HepG2 (cell line): ENCODE measurements around the gene EIF1. TPM values are rescaled to one million over a fixed set of nuclear protein-coding genes. Genes with fewer than 3 reads are reported as not detected.
A peak's percentile ranks its signal among the peaks of the same experiment; 100 is the strongest.

Experiments
- ARNT2 ChIP-seq: sonication (generic); formaldehyde crosslinking; IDR thresholded peaks from 2 replicates; pipeline ENCODE4 v1.8.0; 2022; ENCODE audit warnings: mild to moderate bottlenecking, low read depth, missing genetic modification reagents, moderate library complexity
- DMAP1 ChIP-seq: IDR thresholded peaks from 2 replicates; pipeline ENCODE4 v1.6.1; 2016
- LCORL ChIP-seq, 2 experiments: fragments of 450-650 bp in 1 of 2; sonication (generic) in 1 of 2; formaldehyde crosslinking in 1 of 2; IDR thresholded peaks; 2 replicates each; pipeline versions ENCODE4 v1.5.0 to v1.6.1; 2017 to 2020; ENCODE audit warnings: antibody characterized with exemption in 1 of 2, missing genetic modification reagents in 1 of 2
- MAFK ChIP-seq, 2 experiments: IDR thresholded peaks in 1 of 2; conservative IDR thresholded peaks in 1 of 2; 2 replicates each; pipeline ENCODE4 v1.6.1; 2011; ENCODE audit warnings: improper control_type of control experiment in 2 of 2, low read length in 2 of 2
- NCOA1 ChIP-seq: sonication (generic); formaldehyde crosslinking; IDR thresholded peaks from 2 replicates; pipeline ENCODE4 v1.9.0; 2021; ENCODE audit warnings: missing genetic modification reagents
- NFE2L2 ChIP-seq: fragments of 150-350 bp; IDR thresholded peaks from 2 replicates; pipeline ENCODE4 v1.6.1; 2014; ENCODE audit warnings: low read length
- YY1 ChIP-seq: IDR thresholded peaks from 2 replicates; pipeline ENCODE4 v1.6.1; 2011; ENCODE audit warnings: low read length, low read depth, moderate library complexity, mild to moderate bottlenecking; ENCODE audit not compliant: insufficient read depth, insufficient replicate concordance
- ZBTB39 ChIP-seq: sonication (generic); formaldehyde crosslinking; IDR thresholded peaks from 2 replicates; pipeline ENCODE4 v1.5.0; 2020; ENCODE audit warnings: missing genetic modification reagents
- ZKSCAN8 ChIP-seq: IDR thresholded peaks from 2 replicates; pipeline ENCODE4 v1.6.1; 2016; ENCODE audit warnings: borderline replicate concordance, missing genetic modification reagents, missing compliant biosample characterization
- ZNF513 ChIP-seq: sonication (generic); formaldehyde crosslinking; conservative IDR thresholded peaks from 2 replicates; pipeline ENCODE4 v1.5.0; 2020; ENCODE audit warnings: missing genetic modification reagents
- ZNF670 ChIP-seq: sonication (generic); formaldehyde crosslinking; IDR thresholded peaks from 2 replicates; pipeline ENCODE4 v1.8.0; 2022; ENCODE audit warnings: mild to moderate bottlenecking, missing genetic modification reagents, borderline replicate concordance
- ZNF788 ChIP-seq: sonication (generic); formaldehyde crosslinking; IDR thresholded peaks from 2 replicates; pipeline ENCODE4 v1.5.0; 2020; ENCODE audit warnings: mild to moderate bottlenecking, missing genetic modification reagents, borderline replicate concordance
- ZSCAN22 ChIP-seq: sonication (generic); formaldehyde crosslinking; IDR thresholded peaks from 2 replicates; pipeline ENCODE4 v1.4.0; 2020; ENCODE audit warnings: mild to moderate bottlenecking, missing genetic modification reagents
- ZSCAN5A ChIP-seq: sonication (generic); formaldehyde crosslinking; IDR thresholded peaks from 2 replicates; pipeline ENCODE4 v1.8.0; 2022; ENCODE audit warnings: mild to moderate bottlenecking, missing genetic modification reagents, borderline replicate concordance
- polyA plus RNA-seq, 8 experiments: library from polyadenylated mRNA; depleted of rRNA in 3 of 8; stranded (reverse) in 7 of 8; unstranded in 1 of 8; fragments of >200 nt; fragmentation: Illumina TruSeq in 4 of 8; extraction: Trizol in 4 of 8; gene quantifications; 2 replicates each; pipeline versions ENCODE4 v1.2.1 to v1.2.3, GENCODE V29; 2011 to 2016; ENCODE audit warnings: low read depth in 4 of 8, missing spikeins in 1 of 8, mixed read lengths in 1 of 8; ENCODE audit not compliant: insufficient read depth in 1 of 8
- total RNA-seq, 5 experiments: library from RNA; depleted of rRNA; stranded (reverse); fragments of >200 nt; fragmentation: Illumina TruSeq; extraction: Trizol; gene quantifications; 2 replicates each; pipeline ENCODE4 v1.2.3, GENCODE V29; 2016; ENCODE audit warnings: low read depth in 1 of 5
- TF ChIP-seq, protein P1 (sequence below): sonication (generic); formaldehyde crosslinking; IDR thresholded peaks from 2 replicates; pipeline ENCODE4 v1.8.1; 2023; ENCODE audit warnings: mild to moderate bottlenecking, missing genetic modification reagents
- TF ChIP-seq, protein P2 (sequence below): sonication (generic); formaldehyde crosslinking; IDR thresholded peaks from 2 replicates; pipeline ENCODE4 v1.4.0; 2020; ENCODE audit warnings: mild to moderate bottlenecking, missing genetic modification reagents

The EIF1 gene
- total and polyA plus RNA-seq, 2 of the 13 experiments (the other 11 are each of a cell fraction or from before 2014, with no cell fraction given), result 147 to 517 TPM

DNA sequence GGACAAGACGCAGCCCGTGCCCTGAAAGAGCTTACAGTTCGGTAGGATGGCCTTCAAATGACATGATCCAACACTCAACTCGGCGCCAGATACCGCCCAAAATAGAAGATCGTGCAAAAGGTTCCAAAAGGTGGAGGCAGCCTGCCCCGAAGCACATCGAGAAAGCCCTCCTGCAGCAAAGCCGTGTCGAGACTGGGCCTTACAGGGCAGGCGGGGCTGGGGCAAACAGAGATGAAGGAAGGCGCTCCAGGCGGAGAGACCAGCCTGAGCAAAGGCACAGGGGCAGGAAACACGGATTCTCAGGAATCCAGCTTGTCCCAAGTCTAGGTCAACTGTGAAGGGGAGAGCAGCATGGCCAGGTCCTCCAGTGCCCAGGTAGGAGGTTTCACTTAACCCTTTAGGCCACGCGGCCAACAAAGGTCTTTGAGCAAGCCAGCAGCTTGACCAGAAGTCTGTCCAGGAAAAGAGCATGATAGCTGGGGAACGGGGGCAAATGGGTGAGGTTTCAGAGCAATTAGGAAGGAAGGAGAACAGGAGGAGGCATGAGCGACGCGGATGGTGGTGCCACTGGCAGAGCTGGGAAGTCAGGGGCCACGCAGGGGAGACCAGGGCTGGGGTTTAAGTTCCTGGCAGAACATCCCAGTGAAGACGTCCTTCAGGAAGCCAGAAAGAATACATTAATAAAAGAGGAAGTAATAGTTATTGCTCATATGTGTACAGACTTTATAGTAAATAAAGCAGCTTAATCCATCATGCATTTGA lies 21.2 kb upstream of the EIF1 start (continued):
- peak; percentile 5 for TF ChIP-seq YY1
- no peak for TF ChIP-seq ZSCAN22 (CRISPR knock-in tag)
- no peak for TF ChIP-seq ARNT2 (CRISPR knock-in tag)
- no peak for TF ChIP-seq ZNF513 (CRISPR knock-in tag)
- no peak for TF ChIP-seq NFE2L2
- no peak for TF ChIP-seq ZNF670
- TF ChIP-seq ZBTB39 (CRISPR knock-in tag), result no peak
- TF ChIP-seq, protein P1, sequence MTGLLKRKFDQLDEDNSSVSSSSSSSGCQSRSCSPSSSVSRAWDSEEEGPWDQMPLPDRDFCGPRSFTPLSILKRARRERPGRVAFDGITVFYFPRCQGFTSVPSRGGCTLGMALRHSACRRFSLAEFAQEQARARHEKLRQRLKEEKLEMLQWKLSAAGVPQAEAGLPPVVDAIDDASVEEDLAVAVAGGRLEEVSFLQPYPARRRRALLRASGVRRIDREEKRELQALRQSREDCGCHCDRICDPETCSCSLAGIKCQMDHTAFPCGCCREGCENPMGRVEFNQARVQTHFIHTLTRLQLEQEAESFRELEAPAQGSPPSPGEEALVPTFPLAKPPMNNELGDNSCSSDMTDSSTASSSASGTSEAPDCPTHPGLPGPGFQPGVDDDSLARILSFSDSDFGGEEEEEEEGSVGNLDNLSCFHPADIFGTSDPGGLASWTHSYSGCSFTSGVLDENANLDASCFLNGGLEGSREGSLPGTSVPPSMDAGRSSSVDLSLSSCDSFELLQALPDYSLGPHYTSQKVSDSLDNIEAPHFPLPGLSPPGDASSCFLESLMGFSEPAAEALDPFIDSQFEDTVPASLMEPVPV (CRISPR knock-in tag), result no peak
- TF ChIP-seq DMAP1 (CRISPR knock-in tag), result no peak
- TF ChIP-seq LCORL (IDR thresholded peaks at IDR 0.05), result no peak
- 0 out of 2 replicates have a peak, but pooled peaks have one; percentile 13 for TF ChIP-seq LCORL (CRISPR knock-in tag; IDR thresholded peaks at IDR 0.05)
- TF ChIP-seq ZKSCAN8, result no peak
- no peak for TF ChIP-seq MAFK (conservative IDR thresholded peaks at IDR 0.05 in 1 of 2, IDR thresholded peaks at IDR 0.05 in 1 of 2; ENCODE audit: low read length in 2 of 2)
- TF ChIP-seq ZNF788 (CRISPR knock-in tag), result no peak
- TF ChIP-seq, protein P2, sequence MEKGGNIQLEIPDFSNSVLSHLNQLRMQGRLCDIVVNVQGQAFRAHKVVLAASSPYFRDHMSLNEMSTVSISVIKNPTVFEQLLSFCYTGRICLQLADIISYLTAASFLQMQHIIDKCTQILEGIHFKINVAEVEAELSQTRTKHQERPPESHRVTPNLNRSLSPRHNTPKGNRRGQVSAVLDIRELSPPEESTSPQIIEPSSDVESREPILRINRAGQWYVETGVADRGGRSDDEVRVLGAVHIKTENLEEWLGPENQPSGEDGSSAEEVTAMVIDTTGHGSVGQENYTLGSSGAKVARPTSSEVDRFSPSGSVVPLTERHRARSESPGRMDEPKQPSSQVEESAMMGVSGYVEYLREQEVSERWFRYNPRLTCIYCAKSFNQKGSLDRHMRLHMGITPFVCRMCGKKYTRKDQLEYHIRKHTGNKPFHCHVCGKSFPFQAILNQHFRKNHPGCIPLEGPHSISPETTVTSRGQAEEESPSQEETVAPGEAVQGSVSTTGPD (CRISPR knock-in tag), result no peak
- no peak for TF ChIP-seq ZSCAN5A (CRISPR knock-in tag)
- no peak for TF ChIP-seq NCOA1 (CRISPR knock-in tag)
